Measurements from ENCODE around the gene ANKRD17. TPM values are rescaled to one million over a fixed set of nuclear protein-coding genes. Genes with fewer than 3 reads are reported as not detected.

Gene ANKRD17
- total and polyA plus RNA-seq, 9 of the 15 experiments (the other 6 are each of a cell fraction or from before 2014, with no cell fraction given): 25.5 to 86.9 (median 52.2) TPM

- CTCF ChIA-PET (ENCODE audit: low intra/inter-chr PET ratio): no interaction called here
- H4K20me1 ChIP-seq (replicated peaks; ENCODE audit: control insufficient read depth, insufficient read depth, low read length): no peaks in the 10 kb centered on the region
- H3K27me3 ChIP-seq (ENCODE audit: control insufficient read depth in 2 of 2, insufficient read depth in 2 of 2, low read length in 2 of 2): no peaks in the 10 kb centered on the region
- intact Hi-C loops (cut with micrococcal nuclease): no loop called here
- no TSS peak for BruUV-seq (replicated peaks)
- H3K79me2 ChIP-seq (ENCODE audit: control insufficient read depth, insufficient read depth, low read length): peaks cover 99% of the 10 kb centered on the region
- no peak for FAIRE-seq
- no peaks in the 10 kb centered on the region for H3K9me1 ChIP-seq (ENCODE audit: control insufficient read depth, insufficient read depth, low read length)
- no peak overlapping the region for H3K4me2 ChIP-seq (ENCODE audit: insufficient read depth, low read length)
- no peak for TF ChIP-seq ZNF316 (IDR thresholded peaks at IDR 0.05)
- TF ChIP-seq ZNF282 (CRISPR knock-in tag; IDR thresholded peaks at IDR 0.05): no peak
- TF ChIP-seq YY1 (IDR thresholded peaks at IDR 0.05; ENCODE audit: borderline replicate concordance in 1 of 3, control insufficient read depth in 1 of 3, extremely low read depth in 1 of 3, insufficient read depth in 3 of 3, insufficient read length in 1 of 3, insufficient replicate concordance in 2 of 3, low read depth in 1 of 3, low read length in 2 of 3): no peak
- no peak for TF ChIP-seq ZNF584 (CRISPR knock-in tag; IDR thresholded peaks at IDR 0.05; ENCODE audit: low read depth)
- no peak for TF ChIP-seq THRB (CRISPR knock-in tag; conservative IDR thresholded peaks at IDR 0.05)
- no peak for TF ChIP-seq CEBPZ (IDR thresholded peaks at IDR 0.05; ENCODE audit: borderline replicate concordance, low read depth, low read length)
- TF ChIP-seq ZNF431 (CRISPR knock-in tag; IDR thresholded peaks at IDR 0.05): no peak
- TF ChIP-seq ZNF644 (tag; IDR thresholded peaks at IDR 0.05; ENCODE audit: low read depth): no peak
- no peak for TF ChIP-seq MXD1 (CRISPR knock-in tag; IDR thresholded peaks at IDR 0.05; ENCODE audit: borderline replicate concordance, poor library complexity, severe bottlenecking)
- no peak for TF ChIP-seq KAT2B (IDR thresholded peaks at IDR 0.05; ENCODE audit: low read depth, low read length)
- POLR2A ChIA-PET: interaction anchor here (1.4 to 1.6 kb wide), 2 partner anchors 14 to 18 kb away, joined by 3 to 5 read pairs; no protein-coding TSS in a partner anchor
- H3K9ac ChIP-seq (ENCODE audit: insufficient read depth in 1 of 2, low read depth in 2 of 2, low read length in 2 of 2): no peak overlapping the region
- no peak overlapping the region for H3K4me3 ChIP-seq
- H3K9me3 ChIP-seq (replicated peaks; ENCODE audit: control insufficient read depth, insufficient read depth, low read depth, low read length): no peaks in the 10 kb centered on the region
- 92% methylated on average over 2 of the region's 2 CpGs for WGBS (ENCODE audit: insufficient coverage, low coverage, missing lambda C conversion rate)
- H3K4me1 ChIP-seq (replicated peaks in 1 of 2; ENCODE audit: control insufficient read depth in 2 of 2, insufficient read depth in 2 of 2, low read length in 2 of 2): peaks cover 0 to 4% of the 10 kb centered on the region in 2 experiments; a peak in 2 of 5 replicates
- no peak for DNase-seq (ENCODE audit: extremely low read depth in 1 of 4, low spot score in 3 of 4)
- H3K27ac ChIP-seq (ENCODE audit: extremely low read depth, low read depth, low read length): 0 out of 3 replicates have a peak overlapping the region, but pooled peaks have one; percentile 4
- no peak overlapping the region for H2AFZ ChIP-seq (ENCODE audit: low read depth, low read length)
- peaks cover 60% of the 10 kb centered on the region for H3K36me3 ChIP-seq (ENCODE audit: control insufficient read depth, insufficient read depth, low read length)
- ATAC-seq: no peak
- in situ Hi-C loops (cut with MboI): no loop called here
Measured at GRCh38 chr4:73237044-73237443, 21.6 kb downstream of the ANKRD17 start.
